GM12892 (cell line): ENCODE data around the gene MKRN1.

Experiments used
- POLR2AphosphoS5 ChIP-seq: IDR thresholded peaks from 2 replicates; pipeline ENCODE4 v1.6.1; 2011; ENCODE audit warnings: low read depth, low read length, control low read depth
- TAF1 ChIP-seq: IDR thresholded peaks from 2 replicates; pipeline ENCODE4 v1.6.1; 2011; ENCODE audit warnings: low read depth, mild to moderate bottlenecking, control low read depth, low read length, borderline replicate concordance

DNA sequence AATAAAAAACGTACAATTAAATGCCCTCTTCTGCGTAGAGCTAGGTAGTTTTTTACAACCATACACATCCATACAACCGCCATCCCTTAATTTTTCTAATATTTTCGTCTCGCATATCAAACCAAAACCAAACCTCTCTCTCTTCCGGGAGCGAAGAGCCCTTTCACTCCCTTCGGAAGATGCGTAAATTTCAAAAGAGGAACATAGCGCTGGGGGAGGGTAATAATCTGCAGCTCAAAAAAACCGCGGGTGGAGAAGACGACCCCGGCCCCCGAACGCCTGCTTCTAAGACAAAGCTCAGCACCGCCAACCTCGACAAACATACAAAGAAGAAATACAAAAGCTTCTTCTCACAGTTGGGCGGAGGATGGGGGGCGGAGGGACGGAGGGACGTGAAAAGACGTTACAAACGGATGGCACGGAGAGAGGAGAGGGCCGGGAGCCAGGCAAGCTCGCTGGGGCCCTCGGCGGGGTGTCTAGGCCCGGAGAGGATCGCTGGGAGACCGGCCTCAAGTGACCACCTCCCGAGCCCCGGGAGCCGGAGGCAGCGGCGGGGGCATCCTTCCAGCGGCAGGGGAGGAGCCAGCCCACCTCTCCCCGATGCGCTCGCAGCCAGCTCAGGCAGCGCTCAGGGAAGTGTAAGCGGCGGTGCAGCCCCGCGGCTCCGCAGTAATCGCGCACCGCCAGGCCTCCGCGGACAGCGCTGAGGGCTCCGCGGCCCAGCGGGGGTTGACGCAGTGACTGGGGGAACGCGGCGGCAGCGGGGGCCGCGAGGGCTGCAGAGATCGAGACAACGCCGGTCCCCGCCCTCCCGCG lies 851 bp downstream of the MKRN1 start:
- no peak for TF ChIP-seq TAF1
- no peak for TF ChIP-seq POLR2AphosphoS5
